ENCODE measurements around the gene MAGI1.
"Not testable (repeated sequence)": the region's sequence is repeated elsewhere in the genome, so short reads cannot be mapped to it uniquely, and the experiment has no call there.

MAGI1 gene

GRCh38 chr3:65521032-65521431, 517.7 kb downstream of the MAGI1 start:
- Histone ChIP-seq H3K27ac (no peak overlapping the region), H3K4me3 (IDR thresholded peaks at IDR 0.05; ENCODE audit: insufficient read depth, low read depth, low read length) (no peak overlapping the region), H3K79me2 (ENCODE audit: insufficient read depth, low read depth) (no peaks in the 10 kb centered on the region)

GRCh38 chr3:65516998-65517397, 521.7 kb downstream of the MAGI1 start:
- no peak overlapping the region for H3K4me3 ChIP-seq (IDR thresholded peaks at IDR 0.05; ENCODE audit: insufficient read depth, low read depth, low read length)
- no peak overlapping the region for H3K27ac ChIP-seq
- no peaks in the 10 kb centered on the region for H3K4me1 ChIP-seq (ENCODE audit: low read depth, poor library complexity, severe bottlenecking)
- H2AFZ ChIP-seq (ENCODE audit: low read depth): no peak overlapping the region
- H4K20me1 ChIP-seq (ENCODE audit: insufficient read depth): no peaks in the 10 kb centered on the region
- no peak overlapping the region for H3K4me2 ChIP-seq
- no peaks in the 10 kb centered on the region for H3K79me2 ChIP-seq (ENCODE audit: insufficient read depth, low read depth)
- H3K9ac ChIP-seq: no peak overlapping the region
- TF ChIP-seq CTCF (conservative IDR thresholded peaks at IDR 0.05; ENCODE audit: low read depth, low read length): no peak
- H3K27me3 ChIP-seq (ENCODE audit: insufficient read depth, low read depth): no peaks in the 10 kb centered on the region
- no peaks in the 10 kb centered on the region for H3K36me3 ChIP-seq (ENCODE audit: insufficient read depth)

More at GRCh38 chr3:65521032-65521431, 517.7 kb downstream of the MAGI1 start:
- Histone ChIP-seq H3K4me2 (no peak overlapping the region), H3K36me3 (ENCODE audit: insufficient read depth) (no peaks in the 10 kb centered on the region), H3K4me1 (ENCODE audit: low read depth, poor library complexity, severe bottlenecking) (no peaks in the 10 kb centered on the region), H3K9ac (no peak overlapping the region), H4K20me1 (ENCODE audit: insufficient read depth) (no peaks in the 10 kb centered on the region), H2AFZ (ENCODE audit: low read depth) (no peak overlapping the region), H3K27me3 (ENCODE audit: insufficient read depth, low read depth) (no peaks in the 10 kb centered on the region)
- TF ChIP-seq CTCF (conservative IDR thresholded peaks at IDR 0.05; ENCODE audit: low read depth, low read length): no peak

GRCh38 chr3:65514317-65514716, 524.4 kb downstream of the MAGI1 start:
- H2AFZ ChIP-seq (ENCODE audit: low read depth); H3K9ac ChIP-seq; H3K4me2 ChIP-seq; H3K4me3 ChIP-seq (IDR thresholded peaks at IDR 0.05; ENCODE audit: insufficient read depth, low read depth, low read length); H3K27me3 ChIP-seq (ENCODE audit: insufficient read depth, low read depth); H3K27ac ChIP-seq; H3K79me2 ChIP-seq (ENCODE audit: insufficient read depth, low read depth); H3K4me1 ChIP-seq (ENCODE audit: low read depth, poor library complexity, severe bottlenecking); H4K20me1 ChIP-seq (ENCODE audit: insufficient read depth); H3K36me3 ChIP-seq (ENCODE audit: insufficient read depth): not testable (repeated sequence)

- H3K27me3 ChIP-seq (ENCODE audit: insufficient read depth, low read depth); H2AFZ ChIP-seq (ENCODE audit: low read depth); H3K79me2 ChIP-seq (ENCODE audit: insufficient read depth, low read depth); H3K4me2 ChIP-seq; H3K4me3 ChIP-seq (IDR thresholded peaks at IDR 0.05; ENCODE audit: insufficient read depth, low read depth, low read length); H3K36me3 ChIP-seq (ENCODE audit: insufficient read depth); H4K20me1 ChIP-seq (ENCODE audit: insufficient read depth); H3K9ac ChIP-seq; H3K4me1 ChIP-seq (ENCODE audit: low read depth, poor library complexity, severe bottlenecking); H3K27ac ChIP-seq: not testable (repeated sequence)
Measured at GRCh38 chr3:65509423-65509794, 529.3 kb downstream of the MAGI1 start.

- no peaks in the 10 kb centered on the region for H3K4me1 ChIP-seq (ENCODE audit: low read depth, poor library complexity, severe bottlenecking)
- H3K36me3 ChIP-seq (ENCODE audit: insufficient read depth): no peaks in the 10 kb centered on the region
- no peak overlapping the region for H3K4me2 ChIP-seq
- H3K27me3 ChIP-seq (ENCODE audit: insufficient read depth, low read depth): no peaks in the 10 kb centered on the region
- no peak overlapping the region for H2AFZ ChIP-seq (ENCODE audit: low read depth)
- H3K79me2 ChIP-seq (ENCODE audit: insufficient read depth, low read depth): no peaks in the 10 kb centered on the region
- H3K27ac ChIP-seq: no peak overlapping the region
- H3K9ac ChIP-seq: no peak overlapping the region
- TF ChIP-seq CTCF (conservative IDR thresholded peaks at IDR 0.05; ENCODE audit: low read depth, low read length): no peak
- H3K4me3 ChIP-seq (IDR thresholded peaks at IDR 0.05; ENCODE audit: insufficient read depth, low read depth, low read length): no peak overlapping the region
- no peaks in the 10 kb centered on the region for H4K20me1 ChIP-seq (ENCODE audit: insufficient read depth)
Measured at GRCh38 chr3:65508750-65509422, 529.8 kb downstream of the MAGI1 start.
